CD4-positive, alpha-beta T cell treated with Interleukin-17A for 1 hour (primary cell): Measurements from ENCODE around the gene PTGDS.

Experiments used
- DNase-seq: peaks from one replicate; pipeline ENCODE4 v3.0.0-alpha.2; 2020

Gene PTGDS

DNA sequence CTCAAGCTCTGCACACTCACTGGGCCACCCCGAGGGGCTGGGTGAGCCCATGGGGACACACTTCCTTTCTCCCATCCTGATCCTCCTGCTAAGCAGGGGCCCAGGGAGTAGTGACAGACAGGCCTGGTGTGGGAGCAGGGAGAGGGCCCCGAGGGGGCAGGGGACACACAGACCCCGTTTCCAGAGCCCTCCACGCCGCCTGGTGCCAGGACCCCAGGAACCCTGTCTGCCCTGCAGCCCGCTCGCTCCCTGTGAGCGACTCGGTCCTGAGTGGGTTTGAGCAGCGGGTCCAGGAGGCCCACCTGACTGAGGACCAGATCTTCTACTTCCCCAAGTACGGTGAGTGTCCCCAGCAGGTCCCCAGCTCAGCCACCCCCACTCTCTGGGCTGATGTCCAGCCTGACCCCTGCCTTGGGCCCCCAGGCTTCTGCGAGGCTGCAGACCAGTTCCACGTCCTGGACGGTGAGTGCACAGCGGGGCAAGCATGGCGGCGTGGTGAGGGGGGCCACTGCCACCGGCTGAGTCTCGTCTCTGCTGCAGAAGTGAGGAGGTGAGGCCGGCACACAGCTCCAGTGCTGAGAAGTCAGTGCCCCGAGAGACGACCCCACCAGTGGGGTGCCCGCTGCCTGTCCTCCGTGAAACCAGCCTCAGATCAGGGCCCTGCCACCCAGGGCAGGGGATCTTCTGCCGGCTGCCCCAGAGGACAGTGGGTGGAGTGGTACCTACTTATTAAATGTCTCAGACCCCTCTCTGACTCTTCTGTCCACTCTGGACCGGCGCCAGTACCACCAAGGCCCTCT lies 30.9 kb upstream of the PTGDS start:
- DNase-seq, result no peak

DNA sequence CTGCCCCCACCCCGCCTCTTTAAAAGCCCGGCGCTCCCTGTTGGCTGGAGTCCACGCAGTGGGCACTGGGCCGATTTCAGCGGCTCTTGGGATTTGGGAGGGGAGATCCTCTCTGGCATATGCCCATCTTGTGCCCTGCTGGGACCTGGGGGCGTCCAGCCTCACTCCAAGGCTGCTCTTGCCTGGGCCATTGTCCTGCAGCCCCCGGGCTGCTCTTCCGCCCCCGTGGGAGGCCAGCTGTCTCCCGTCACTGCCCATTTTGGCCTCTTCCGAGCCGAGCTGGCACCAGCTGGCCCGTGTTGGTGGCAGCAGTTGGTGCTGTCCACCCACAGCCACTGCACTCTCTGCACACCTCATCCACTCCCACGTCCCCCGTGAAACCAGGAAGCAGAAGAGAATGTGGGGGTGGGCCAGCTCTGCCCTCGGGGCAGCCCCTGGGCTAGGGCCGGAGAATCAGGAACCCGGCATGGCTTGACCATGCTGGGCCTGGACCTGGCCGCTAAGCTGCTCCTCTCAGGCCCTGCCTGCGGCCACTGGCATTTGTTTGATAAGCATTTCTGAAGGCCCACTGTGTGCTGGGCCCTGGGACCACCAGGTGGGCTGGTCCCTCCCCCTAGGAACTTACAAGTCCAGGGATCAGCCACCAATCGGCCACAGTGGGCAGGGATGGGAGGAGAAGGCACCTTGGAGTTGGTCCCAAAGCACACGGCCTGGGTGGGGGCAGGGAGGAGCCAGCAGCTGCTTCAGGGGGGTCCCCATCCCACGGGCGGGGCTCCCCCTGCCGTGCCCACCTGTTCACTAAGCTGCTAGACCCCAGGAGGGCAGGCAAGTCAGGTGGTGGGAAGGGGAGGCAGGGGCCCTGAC lies 30.0 kb upstream of the PTGDS start:
- no peak for DNase-seq

DNA sequence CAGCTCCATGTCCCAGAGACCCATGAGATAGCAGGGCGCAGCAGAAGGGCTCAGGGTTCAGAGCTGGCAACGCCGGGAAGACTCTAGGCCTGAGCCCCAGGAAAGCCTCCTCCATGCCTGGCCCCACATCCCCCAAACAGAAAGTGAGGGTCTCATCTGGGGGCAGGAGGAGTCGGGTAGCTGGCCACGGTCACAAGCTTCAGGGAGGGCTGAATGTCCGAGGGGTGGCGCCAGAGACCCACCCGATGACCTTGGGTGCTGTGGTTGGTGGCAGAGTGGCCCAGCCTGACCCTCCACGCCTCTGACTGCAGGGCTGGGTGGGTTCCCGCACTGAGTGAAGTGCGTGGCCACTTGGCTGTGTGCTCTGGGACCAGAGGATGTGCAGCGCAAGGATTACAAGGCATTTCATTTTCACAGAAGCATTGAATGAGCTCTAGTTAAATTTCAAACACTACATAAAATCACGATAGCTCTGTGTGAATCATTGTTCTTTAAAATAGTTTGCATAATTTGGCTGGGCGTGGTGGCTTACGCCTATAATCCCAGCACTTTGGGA lies 29.3 kb upstream of the PTGDS start:
- peak; percentile 12 for DNase-seq

DNA sequence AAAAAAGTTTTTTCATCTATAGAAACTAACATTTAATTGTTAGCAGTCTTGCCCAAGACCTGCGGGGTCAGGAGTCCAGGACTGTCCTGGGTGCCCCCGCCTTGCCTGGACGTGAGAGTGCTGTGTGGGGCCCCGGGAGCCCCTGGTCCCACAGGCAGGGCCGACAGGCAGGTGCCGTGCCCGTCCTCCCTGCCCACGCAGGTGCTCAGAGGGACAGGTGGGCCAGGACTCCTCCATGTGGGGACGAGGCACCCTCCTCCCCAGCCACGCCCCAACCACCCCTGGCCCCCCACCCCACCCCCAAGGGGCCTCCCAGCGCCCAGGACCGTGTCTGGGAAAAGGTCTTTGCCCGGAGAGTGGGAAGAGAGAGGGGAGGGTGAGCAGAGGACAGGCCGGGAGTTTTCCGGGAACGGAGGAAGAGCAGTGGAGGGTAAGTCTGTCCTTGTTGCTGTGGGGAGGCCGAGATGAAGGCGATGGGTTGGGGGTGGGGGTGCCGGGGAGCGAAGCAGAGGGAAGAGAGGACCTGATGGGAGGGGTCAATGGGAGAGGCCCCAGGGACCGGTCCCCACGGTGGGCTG lies 28.0 kb upstream of the PTGDS start:
- DNase-seq, result no peak

DNA sequence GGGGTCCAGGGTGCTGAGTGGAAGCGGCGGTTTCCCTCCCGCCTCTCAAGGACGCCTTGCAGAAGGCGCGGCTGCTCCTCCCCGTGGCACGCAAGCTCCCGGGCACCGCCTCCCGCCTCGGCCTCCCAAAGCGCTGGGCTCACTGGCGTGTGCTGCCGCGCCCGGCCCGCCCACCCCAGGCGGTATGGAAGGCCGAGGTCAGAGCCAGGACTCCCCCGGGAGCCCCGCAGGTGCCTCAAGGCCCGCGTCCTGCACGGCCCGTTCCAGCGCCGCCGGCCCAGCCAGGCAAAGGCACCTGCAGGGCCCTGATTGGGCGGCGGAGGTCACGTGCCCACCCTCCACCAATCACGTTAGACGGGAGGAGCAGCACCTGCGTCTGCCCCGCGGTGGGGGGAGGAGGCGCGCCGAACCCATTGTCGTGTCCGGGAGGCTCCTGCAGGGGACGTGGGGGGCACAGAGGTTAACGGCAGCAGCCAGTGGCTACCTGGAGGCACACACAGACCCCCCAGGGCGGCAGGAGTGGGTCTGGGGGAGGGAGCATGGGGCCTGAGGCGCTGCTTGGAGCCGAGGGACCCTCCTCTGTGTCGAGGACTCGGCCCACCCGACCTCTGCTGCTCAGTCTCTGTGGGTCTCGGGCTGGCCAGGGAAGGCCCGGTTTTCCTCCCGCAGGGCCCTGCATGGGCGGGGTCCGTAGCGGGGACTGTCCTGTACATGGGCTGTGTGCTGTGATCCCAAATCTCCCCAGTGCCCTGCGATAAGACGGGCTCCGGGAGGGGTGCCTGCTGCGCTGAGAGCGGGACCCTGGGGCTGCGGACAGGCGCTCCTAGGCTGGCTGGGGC lies 27.3 kb upstream of the PTGDS start:
- peak; percentile 96 for DNase-seq

DNA sequence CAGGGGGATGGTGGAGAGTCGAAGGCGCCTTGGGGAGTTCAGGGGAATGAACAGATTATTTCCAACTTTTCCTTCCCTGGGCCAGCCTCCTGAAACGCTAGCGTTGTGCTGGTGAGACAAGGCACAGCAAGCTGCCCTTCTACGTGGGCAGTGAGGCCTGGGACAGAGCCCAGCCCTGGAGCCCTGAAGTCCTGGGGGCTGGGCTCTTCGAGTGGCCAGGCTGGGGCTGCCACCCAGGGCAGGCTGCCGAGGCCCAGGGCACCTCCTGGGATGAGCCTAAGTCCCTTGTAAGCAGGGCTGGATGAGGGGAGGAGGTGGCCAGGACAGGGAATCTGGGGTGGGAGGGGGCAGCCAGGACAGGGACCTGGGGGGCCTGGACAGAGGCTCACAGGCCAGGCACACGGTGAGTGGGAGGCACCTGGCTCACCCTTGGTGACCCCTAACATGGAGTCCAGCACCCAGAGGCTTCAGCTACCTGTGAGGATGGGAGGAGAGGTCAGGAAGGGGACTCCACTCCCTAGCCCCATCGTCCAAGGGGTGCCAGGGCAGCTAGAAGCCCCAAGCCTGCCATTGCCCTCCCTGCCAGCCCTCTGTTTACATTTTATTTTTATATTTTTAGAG lies 26.5 kb upstream of the PTGDS start:
- DNase-seq, result no peak

DNA sequence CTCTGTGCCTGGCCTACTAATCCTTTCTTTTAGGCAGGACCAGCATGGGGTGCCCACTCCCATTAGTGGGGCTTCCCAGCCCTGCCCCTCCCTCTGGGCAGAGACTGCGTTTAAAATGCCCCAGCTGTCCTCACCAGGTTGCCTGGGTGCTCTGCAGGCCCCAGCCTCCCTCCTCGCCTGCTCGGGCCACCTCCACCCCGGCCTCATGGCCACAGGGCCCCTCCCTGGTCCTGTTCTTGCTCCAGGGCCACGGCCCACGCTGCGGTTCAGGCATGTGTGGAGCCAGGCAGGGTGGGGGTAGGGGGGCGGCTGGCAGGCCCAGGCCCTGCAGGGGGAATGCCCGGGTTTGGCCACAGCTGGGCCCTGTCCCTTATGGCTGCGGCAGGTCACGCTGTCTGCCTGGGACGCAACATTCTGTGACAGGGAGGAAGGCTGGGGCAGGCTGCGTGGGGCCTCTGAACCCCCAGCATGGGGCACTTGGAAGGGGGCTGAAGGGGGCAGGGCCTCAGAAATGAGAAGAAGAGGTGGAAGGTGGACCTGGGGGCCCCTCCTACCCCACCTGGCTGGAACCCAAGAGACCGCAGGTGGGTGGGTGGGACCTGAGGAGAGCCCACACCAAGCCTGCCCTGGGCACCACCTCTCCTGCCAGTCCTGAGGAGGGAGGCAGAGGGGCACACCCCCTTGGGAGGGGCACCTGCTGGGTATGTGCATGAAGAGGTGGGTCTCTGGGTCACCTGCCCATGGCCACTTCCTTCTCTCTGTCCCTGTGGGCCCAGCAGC lies 25.6 kb upstream of the PTGDS start, which contains the start of gene LCN12:
TSS of gene LCN12 (plus strand) at position 733 of the 780 bp plus-strand sequence. CDS start 55 bp downstream, outside the sequence.
- no peak for DNase-seq

DNA sequence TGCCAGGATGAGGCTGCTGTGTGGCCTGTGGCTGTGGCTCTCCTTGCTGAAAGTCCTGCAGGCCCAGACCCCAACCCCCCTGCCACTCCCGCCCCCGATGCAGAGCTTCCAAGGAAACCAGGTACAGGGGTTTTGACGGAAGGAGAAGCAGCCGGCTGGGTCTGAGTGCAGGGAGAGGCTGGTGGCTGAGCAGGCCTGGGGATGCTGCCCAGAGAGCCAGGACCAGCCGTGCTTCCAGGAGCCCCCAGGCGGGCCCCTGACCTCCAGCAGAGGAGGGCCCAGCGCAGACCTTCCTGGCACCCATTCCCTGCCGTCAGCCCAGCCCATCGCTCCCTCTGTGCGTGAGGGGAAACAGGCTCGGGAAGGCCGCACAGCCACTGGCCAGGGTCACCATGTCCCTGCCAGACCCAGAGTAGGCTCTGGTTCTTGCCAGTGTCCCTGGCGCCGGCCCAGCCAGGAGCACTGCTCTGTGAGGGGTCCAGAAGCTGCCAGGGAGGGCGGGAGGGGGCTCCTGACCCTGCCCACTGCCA lies 24.9 kb upstream of the PTGDS start:
- no peak for DNase-seq

DNA sequence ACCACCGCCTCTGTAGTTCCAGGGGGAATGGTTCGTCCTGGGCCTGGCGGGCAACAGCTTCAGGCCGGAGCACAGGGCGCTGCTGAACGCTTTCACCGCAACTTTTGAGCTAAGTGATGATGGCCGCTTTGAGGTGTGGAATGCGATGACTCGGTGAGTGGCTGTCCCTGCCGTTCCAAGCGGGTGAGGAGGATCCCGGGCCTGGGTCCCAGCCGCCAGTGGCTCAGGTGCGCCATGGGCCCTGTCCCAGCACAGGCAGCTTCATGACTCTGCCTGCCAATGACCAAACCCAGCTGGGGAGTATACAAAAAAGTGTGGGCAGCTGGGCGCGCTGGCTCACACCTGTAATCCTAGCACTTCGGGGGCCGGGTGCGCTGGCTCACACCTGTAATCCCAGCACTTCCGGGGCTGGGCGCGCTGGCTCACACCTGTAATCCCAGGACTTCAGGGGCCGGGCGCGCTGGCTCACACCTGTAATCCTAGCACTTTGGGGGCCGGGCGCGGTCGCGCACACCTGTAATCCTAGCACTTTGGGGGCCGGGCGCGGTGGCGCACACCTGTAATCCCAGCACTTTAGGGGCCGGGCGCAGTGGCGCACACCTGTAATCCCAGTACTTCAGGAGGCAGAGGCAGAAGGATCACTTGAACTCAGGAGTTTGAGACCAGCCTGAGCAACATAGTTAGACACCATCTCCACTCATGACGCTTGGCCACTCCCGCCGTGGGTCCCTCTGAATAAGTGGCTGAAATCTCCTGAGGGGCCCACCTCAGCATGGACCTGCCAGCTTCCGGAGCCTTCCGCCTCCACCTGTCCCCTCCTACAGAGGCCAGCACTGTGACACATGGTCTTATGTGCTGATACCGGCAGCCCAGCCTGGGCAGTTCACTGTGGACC lies 24.2 kb upstream of the PTGDS start:
- no peak for DNase-seq

DNA sequence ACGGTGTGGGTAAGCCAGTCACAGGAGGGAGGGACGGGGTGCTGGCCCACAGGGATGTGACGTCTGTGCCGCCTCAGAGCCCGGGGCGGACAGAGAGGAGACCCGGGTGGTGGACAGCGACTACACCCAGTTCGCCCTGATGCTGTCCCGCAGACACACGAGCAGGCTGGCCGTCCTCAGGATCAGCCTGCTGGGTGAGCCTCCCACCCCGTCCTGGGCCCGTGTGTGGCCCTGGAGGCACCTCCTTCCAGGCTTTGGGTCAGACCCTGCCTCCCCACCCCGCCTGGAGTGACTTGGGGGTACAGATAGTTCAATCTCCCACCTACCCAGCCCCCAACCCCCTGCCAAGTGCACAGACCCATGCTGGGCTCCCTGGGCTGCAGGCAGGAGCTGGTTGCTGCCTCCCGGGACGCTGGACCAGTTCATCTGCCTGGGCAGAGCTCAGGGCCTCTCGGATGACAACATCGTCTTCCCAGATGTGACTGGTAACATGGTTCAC lies 23.5 kb upstream of the PTGDS start:
- no peak for DNase-seq

DNA sequence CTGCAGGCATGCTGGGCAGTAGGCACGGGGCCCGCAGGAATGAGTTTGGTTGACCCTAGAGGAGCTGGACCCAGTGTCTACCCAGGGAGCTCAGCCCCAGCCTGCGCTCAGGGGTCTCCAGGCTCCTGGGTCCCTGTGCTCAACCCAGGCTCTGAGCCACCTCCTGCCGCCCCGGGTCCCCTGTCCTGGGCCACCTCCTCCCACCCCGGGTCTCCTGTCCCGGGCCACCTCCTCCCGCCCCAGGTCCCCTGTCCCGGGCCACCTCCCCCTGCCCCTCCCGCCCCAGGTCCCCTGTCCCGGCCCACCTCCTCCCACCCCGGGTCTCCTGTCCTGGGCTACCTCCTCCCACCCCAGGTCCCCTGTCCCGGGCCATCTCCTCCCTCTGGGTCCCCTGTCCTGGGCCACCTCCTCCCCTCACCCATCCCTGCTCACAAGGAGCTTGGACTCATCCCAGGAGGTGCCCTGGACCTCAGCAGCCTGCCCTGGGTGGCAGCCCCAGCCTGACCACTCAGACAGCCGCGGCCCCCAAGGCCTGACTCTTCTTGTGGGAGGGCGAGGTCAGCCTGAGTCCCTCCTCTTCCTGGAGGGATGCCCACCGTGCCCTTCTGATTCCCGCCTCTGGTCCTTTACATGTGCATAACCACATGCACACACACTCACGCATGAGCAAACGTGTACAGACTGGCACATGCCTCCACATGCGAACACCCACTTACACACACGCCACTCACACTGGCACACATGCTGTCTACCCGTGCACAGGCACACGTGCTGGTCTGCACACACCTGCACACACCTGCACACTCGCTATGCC lies 22.8 kb upstream of the PTGDS start:
- DNase-seq, result no peak

DNA sequence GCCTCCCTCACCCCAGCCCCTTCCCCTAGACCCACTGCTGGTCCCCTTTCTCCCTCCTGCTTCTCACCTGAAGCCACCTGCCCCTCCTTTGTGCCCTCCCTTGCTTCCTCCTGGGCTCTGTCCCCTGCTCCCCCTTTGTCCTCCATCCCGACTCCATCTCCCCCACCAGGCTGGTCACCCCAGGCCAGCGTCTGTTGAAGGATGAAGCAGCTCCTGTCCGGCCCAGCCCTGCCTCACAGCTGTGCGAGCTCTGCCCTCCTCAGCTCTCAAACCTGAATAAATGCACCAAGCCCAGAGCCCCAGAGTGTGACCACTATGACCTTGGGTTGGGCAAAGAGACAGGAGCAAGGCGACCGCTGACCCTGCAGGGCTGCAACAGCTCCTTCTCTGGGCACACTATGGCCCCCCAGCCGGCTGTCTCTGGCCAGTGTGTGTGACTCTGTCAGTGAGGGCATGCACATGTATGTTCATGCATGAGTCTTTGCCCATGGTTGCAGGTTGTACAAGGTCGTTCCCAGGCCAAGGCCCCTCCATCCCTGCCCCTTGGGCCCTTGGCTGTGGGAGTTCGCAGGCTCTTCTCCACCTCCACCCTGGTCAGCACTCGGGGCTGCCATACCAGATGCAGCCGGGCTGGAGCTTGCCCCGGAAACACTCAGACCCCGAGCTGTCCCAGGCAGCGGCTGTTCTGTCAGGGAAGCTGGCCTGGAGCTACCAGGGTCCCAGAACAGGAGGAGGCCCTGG lies 21.9 kb upstream of the PTGDS start:
- DNase-seq, result no peak

DNA sequence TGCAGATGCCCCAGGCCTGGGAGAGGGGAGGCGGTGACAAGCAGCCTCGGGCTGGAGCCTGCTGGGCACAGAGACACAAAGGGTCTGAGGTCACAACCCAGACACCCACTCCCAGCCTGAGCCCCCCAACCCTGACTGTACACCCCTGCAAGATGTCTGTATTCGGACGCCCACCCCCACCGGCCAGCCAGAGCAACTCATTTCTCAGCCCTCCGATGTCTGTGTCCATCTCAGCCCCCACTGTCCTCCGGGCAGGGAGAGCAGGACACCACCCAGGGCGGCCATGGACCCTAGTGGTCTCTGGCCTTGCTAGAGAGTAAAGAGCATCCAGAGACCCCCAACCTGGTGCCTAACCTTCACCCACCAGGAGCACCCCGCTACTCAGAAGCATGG lies 21.4 kb upstream of the PTGDS start:
- no peak for DNase-seq

DNA sequence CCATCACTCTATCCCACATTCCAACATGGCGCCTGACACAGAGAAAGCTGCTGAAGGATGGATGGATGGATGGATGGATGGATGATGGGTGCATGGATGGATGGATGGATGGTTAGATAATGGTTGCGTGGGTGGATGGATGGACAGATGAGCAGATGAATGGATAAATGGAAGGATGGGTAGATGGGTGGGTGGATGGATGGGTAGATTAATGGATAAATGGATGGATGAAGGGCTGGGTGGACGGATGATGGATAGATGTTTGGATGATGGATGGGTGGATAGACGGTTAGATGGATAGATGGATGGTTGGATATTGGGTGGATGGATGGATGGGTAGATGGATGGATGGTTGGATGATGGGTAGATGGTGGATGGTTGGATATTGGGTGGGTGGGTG lies 20.7 kb upstream of the PTGDS start:
- no peak for DNase-seq

DNA sequence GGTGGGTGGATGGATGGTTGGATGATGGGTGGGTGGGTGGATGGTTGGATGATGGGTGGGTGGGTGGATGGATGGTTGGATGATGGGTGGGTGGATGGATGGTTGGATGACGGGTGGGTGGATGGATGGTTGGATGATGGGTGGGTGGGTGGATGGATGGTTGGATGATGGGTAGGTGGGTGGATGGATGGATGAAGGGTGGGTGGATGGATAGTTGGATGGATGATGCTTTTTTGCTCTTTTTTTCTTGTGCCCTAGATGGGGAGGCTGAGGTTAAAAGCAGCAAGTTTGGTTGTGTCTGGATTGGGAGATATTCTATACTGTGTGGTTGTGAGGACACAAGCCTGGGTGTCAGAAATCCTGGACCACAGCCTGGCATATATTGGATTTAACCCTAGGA lies 19.8 kb upstream of the PTGDS start:
- DNase-seq, result no peak

DNA sequence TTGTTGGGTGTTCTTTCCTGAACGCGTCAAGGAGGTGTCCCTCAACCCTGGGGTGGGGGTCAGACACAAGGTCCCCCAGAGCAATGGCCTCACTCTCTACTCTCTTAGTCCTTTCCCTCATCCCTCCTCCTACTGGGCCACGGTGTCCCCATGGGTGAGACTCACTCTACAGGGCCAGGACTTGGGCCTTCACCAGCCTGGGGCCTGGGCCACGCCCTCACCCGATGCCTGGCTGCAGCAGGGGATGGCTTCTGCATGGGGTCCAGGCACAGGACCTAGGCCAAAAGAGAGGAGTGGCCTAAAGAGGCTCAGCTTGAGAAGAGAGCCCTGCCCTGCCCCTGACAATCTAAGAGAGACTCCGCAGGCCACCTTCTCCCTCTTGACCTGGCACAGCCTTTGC lies 19.4 kb upstream of the PTGDS start:
- DNase-seq, result no peak

DNA sequence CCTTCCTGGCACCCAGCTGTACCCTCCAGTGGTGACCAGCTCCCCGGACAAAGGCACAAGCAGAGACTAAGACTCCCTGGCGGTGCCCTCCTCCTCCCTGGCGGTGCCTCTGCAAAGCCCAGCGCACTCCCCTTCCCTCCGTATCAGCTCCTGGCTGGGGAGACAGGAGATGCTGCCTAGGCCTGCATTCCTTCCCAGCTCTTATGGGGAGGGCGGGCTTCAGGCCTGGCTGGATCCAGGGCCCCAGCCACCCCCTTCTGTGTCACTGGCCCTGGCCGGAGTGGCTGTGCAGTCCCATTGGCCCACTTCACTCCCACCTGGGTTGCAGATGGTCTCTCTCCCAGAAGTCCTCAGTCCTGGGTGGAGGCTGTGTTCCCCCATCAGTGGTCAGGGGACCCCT lies 18.8 kb upstream of the PTGDS start:
- DNase-seq, result no peak
